GM21360 (cell line): ENCODE measurements around the gene ARPC1A.
"Not testable (repeated sequence)": the region's sequence is repeated elsewhere in the genome, so short reads cannot be mapped to it uniquely, and the experiment has no call there.

Experiments used
- ATAC-seq: cut with Tn5 transposase; IDR thresholded peaks from one replicate; pipeline ENCODE4 v1.9.1; 2021; ENCODE audit warnings: mild to moderate bottlenecking, moderate library complexity; ENCODE audit not compliant: unreplicated experiment

Gene ARPC1A

GRCh38 chr7:99368750-99369389 is 43.2 kb downstream of the ARPC1A start:
- no peak for ATAC-seq

- ATAC-seq = no peak
Observed at GRCh38 chr7:99369767-99370391, 44.2 kb downstream of the ARPC1A start.

GRCh38 chr7:99371376-99371920 is 45.8 kb downstream of the ARPC1A start:
- ATAC-seq = no peak

- no peak for ATAC-seq
Observed at GRCh38 chr7:99372275-99373090, 46.8 kb downstream of the ARPC1A start.

- ATAC-seq = no peak
Observed at GRCh38 chr7:99373091-99374066, 47.7 kb downstream of the ARPC1A start.

GRCh38 chr7:99374111-99375064 is 48.7 kb downstream of the ARPC1A start, which contains the start of gene ARPC1B:
ARPC1B (plus strand) TSS chr7:99374730; CDS start chr7:99385715, 10,985 bp downstream.
- peak; percentile 49 for ATAC-seq

- peak; percentile 36 for ATAC-seq
Observed at GRCh38 chr7:99375070-99375807, 49.5 kb downstream of the ARPC1A start.

- no peak for ATAC-seq
Observed at GRCh38 chr7:99379043-99379577, 53.4 kb downstream of the ARPC1A start.

- ATAC-seq = not testable (repeated sequence)
Observed at GRCh38 chr7:99379693-99380031, 54.0 kb downstream of the ARPC1A start.

- peak; percentile 29 for ATAC-seq
Observed at GRCh38 chr7:99380032-99380822, 54.5 kb downstream of the ARPC1A start.

GRCh38 chr7:99380823-99381663 is 55.3 kb downstream of the ARPC1A start:
- peak; percentile 71 for ATAC-seq

- no peak for ATAC-seq
Observed at GRCh38 chr7:99381664-99382075, 56.0 kb downstream of the ARPC1A start.

GRCh38 chr7:99383203-99383602 is 57.5 kb downstream of the ARPC1A start:
- ATAC-seq = no peak

GRCh38 chr7:99383791-99384370 is 58.2 kb downstream of the ARPC1A start:
- no peak for ATAC-seq

GRCh38 chr7:99384523-99384922 is 58.8 kb downstream of the ARPC1A start:
- no peak for ATAC-seq

- ATAC-seq = no peak
Observed at GRCh38 chr7:99385564-99385963, 59.9 kb downstream of the ARPC1A start.
